Activated naive CD8-positive, alpha-beta T cell treated with anti-CD3 and anti-CD28 coated beads, Interleukin-2, amount 10 ng/mL, durations not matched to agents 7 days and 5 days (primary cell): ENCODE results near the gene CHSY3. TPM values are rescaled to one million over a fixed set of nuclear protein-coding genes. Genes with fewer than 3 reads are reported as not detected.

ENCODE experiments used
- ATAC-seq: fragments of 150-1000 bp; cut with Tn5 transposase; one replicate; pipeline ENCODE4 v1.10.0; 2021; ENCODE audit warnings: low read depth, moderate library complexity
- POLR2A ChIA-PET: fragments of 350-600 bp; sonication (Branson Sonifier 250); formaldehyde crosslinking; loops from one replicate; lab custom pipeline; 2021; ENCODE audit warnings: antibody characterized with exemption; lab: Charles Lee
- DNase-seq: peaks from one replicate; pipeline ENCODE4 v3.0.0; 2021
- H3K27ac Mint-ChIP-seq: one replicate; pipeline ENCODE4 v1.8.0; 2022; ENCODE audit warnings: mild to moderate bottlenecking, mixed read lengths
- H3K27me3 Mint-ChIP-seq: one replicate; pipeline ENCODE4 v1.8.0; 2022; ENCODE audit warnings: mild to moderate bottlenecking, moderate library complexity, mixed read lengths
- H3K36me3 Mint-ChIP-seq: one replicate; pipeline ENCODE4 v1.8.0; 2021; ENCODE audit warnings: mild to moderate bottlenecking, mixed read lengths
- H3K4me1 Mint-ChIP-seq: one replicate; pipeline ENCODE4 v1.8.0; 2021; ENCODE audit warnings: mixed read lengths
- H3K4me3 Mint-ChIP-seq: one replicate; pipeline ENCODE4 v1.8.0; 2022; ENCODE audit warnings: mild to moderate bottlenecking, moderate library complexity, mixed read lengths
- H3K9me3 Mint-ChIP-seq: one replicate; pipeline ENCODE4 v1.8.0; 2021; ENCODE audit warnings: mixed read lengths
- total RNA-seq, 2 experiments: library from RNA; stranded (reverse); gene quantifications; one replicate each; pipeline ENCODE4 v1.2.3, GENCODE V29; 2021

CHSY3 gene
- total RNA-seq, 2 experiments from 2014 or later = not detected

DNA sequence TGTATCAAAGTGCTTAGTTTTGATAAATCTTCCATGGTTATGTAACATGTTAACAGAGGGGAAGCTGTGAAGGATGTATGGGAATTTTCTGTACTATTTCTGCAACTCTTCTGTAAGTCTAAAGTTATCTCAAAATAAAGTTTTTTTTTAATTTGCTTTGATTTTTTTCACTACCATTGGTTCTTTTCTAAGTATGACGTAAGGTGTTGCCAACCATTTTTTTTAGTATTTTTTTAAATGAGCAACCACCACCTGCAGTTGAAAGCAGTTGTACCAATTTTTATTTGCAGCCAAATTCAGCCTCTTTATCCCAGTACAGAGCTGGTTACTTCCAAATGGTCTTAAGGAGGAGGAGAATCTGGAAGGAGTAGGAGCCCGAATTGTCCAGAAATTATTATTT, 192.2 kb downstream of the CHSY3 start:
- POLR2A ChIA-PET = no interaction called here
- ATAC-seq (no peak), DNase-seq (no peak)
- Mint-ChIP-seq H3K9me3 (no peaks in the 10 kb centered on the region), H3K4me1 (no peaks in the 10 kb centered on the region), H3K27me3 (peaks cover 2% of the 10 kb centered on the region), H3K36me3 (no peaks in the 10 kb centered on the region), H3K4me3 (no peak overlapping the region), H3K27ac (no peak overlapping the region)

DNA sequence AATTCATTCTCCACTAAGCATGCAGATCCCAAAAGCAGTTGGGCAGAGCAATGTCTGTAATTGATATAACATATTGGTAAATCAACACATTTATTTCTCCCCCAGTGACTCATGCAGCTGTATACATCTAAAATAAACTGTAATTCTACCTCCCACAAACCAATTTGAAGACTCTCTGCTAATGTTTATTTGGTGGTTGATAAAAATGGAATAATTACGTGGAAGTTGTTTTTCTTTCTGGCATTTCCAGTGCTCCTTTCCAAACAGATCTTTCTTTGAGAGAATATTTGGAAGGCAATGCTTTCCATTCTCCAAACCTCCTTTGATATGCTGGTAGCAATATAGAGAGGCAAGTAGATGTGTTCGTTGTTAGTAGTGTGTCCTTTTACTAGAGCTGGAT, 194.7 kb downstream of the CHSY3 start:
- Mint-ChIP-seq H3K27ac (no peak overlapping the region), H3K4me3 (no peak overlapping the region), H3K4me1 (no peaks in the 10 kb centered on the region), H3K27me3 (peaks cover 2% of the 10 kb centered on the region), H3K9me3 (no peaks in the 10 kb centered on the region), H3K36me3 (no peaks in the 10 kb centered on the region)
- POLR2A ChIA-PET = no interaction called here
- DNase-seq (no peak), ATAC-seq (no peak)

GRCh38 chr5:130102375-130102774, 198.1 kb downstream of the CHSY3 start:
- Mint-ChIP-seq H3K4me3 (no peak overlapping the region), H3K36me3 (no peaks in the 10 kb centered on the region), H3K4me1 (no peaks in the 10 kb centered on the region), H3K9me3 (no peaks in the 10 kb centered on the region), H3K27ac (no peak overlapping the region), H3K27me3 (no peaks in the 10 kb centered on the region)
- DNase-seq (no peak), ATAC-seq (no peak)
- POLR2A ChIA-PET = no interaction called here

GRCh38 chr5:130102960-130103359, 198.7 kb downstream of the CHSY3 start:
- ATAC-seq (no peak), DNase-seq (no peak)
- POLR2A ChIA-PET = no interaction called here
- no peaks in the 10 kb centered on the region for H3K9me3 Mint-ChIP-seq
- no peaks in the 10 kb centered on the region for H3K36me3 Mint-ChIP-seq
- no peak overlapping the region for H3K4me3 Mint-ChIP-seq
- no peaks in the 10 kb centered on the region for H3K4me1 Mint-ChIP-seq
- no peaks in the 10 kb centered on the region for H3K27me3 Mint-ChIP-seq
- H3K27ac Mint-ChIP-seq = no peak overlapping the region

GRCh38 chr5:130104895-130105688, 200.8 kb downstream of the CHSY3 start:
- POLR2A ChIA-PET = no interaction called here
- Mint-ChIP-seq H3K4me1 (no peaks in the 10 kb centered on the region), H3K27ac (no peak overlapping the region), H3K9me3 (no peaks in the 10 kb centered on the region), H3K4me3 (no peak overlapping the region), H3K36me3 (no peaks in the 10 kb centered on the region), H3K27me3 (peaks cover 7% of the 10 kb centered on the region)
- ATAC-seq = no peak
- DNase-seq = no peak

- no peak for DNase-seq
- ATAC-seq = no peak
- Mint-ChIP-seq H3K4me3 (no peak overlapping the region), H3K27me3 (peaks cover 9% of the 10 kb centered on the region), H3K36me3 (no peaks in the 10 kb centered on the region), H3K4me1 (no peaks in the 10 kb centered on the region), H3K27ac (no peak overlapping the region), H3K9me3 (no peaks in the 10 kb centered on the region)
- POLR2A ChIA-PET = no interaction called here
Observed at GRCh38 chr5:130106480-130106879, 202.2 kb downstream of the CHSY3 start.

DNA sequence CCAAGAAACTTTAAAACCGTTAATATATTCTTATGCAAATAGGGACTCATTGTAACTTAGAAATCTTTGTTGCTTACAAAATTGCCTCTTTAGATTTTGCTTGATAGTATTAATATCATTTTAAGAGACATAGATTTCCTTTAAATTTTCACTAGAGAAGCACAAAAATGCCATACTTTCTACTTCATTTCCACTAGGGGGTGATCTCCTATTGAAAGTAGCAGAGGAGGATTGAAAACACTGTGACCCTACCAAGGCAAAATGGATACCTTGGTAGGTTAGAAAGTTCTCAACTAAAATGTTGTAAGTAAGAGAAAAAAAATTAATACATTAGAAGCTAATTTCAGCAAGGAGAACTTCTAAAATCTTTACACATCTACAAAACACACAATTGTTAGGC, 204.9 kb downstream of the CHSY3 start:
- H3K4me3 Mint-ChIP-seq = no peak overlapping the region
- H3K4me1 Mint-ChIP-seq = no peaks in the 10 kb centered on the region
- ATAC-seq = no peak
- no peaks in the 10 kb centered on the region for H3K36me3 Mint-ChIP-seq
- H3K9me3 Mint-ChIP-seq = no peaks in the 10 kb centered on the region
- POLR2A ChIA-PET = no interaction called here
- no peak overlapping the region for H3K27ac Mint-ChIP-seq
- no peak for DNase-seq
- H3K27me3 Mint-ChIP-seq = peaks cover 9% of the 10 kb centered on the region

DNA sequence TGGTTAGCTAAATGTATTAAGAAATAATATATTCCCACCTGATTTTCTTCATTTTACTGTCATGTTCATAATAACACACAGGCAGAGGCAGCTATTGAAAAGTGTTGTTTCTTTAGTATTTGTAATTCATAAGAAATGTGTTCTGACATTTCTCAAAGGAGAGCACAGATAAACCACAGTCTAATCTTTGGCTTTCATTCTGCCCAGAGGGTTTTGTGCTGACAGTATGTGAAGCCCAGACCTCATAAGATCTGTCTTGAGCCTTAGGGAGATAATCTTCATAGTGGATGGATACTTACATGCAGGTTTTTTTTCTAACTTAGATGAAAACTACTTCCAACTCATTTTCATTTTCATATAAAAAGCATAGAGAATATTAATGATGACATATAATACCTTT, 206.1 kb downstream of the CHSY3 start:
- Mint-ChIP-seq H3K4me3 (no peak overlapping the region), H3K27me3 (peaks cover 9% of the 10 kb centered on the region), H3K27ac (no peak overlapping the region), H3K4me1 (no peaks in the 10 kb centered on the region), H3K9me3 (no peaks in the 10 kb centered on the region), H3K36me3 (no peaks in the 10 kb centered on the region)
- POLR2A ChIA-PET = no interaction called here
- ATAC-seq = no peak
- no peak for DNase-seq

DNA sequence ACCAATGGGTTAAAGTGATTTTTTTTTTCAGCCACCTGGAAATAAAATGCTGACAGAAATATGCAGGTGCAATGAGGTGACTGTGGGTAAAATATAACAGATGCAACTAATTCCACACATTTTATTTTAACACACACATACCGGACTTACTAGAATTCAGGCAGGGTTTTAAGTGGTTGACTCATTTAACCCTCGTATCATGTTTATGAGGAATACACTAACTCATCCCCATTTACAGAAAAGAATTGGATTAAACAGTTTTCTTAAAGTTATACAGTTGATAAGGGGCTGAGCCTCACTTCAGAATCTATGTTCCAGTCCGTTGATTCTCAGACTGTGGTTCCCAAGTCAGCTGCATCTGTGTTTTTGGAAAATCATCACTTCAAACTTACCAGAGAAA, 207.5 kb downstream of the CHSY3 start:
- no peak overlapping the region for H3K4me3 Mint-ChIP-seq
- H3K4me1 Mint-ChIP-seq = no peaks in the 10 kb centered on the region
- H3K9me3 Mint-ChIP-seq = no peaks in the 10 kb centered on the region
- ATAC-seq (no peak), DNase-seq (no peak)
- POLR2A ChIA-PET = no interaction called here
- no peak overlapping the region for H3K27ac Mint-ChIP-seq
- H3K27me3 Mint-ChIP-seq = peaks cover 9% of the 10 kb centered on the region
- no peaks in the 10 kb centered on the region for H3K36me3 Mint-ChIP-seq

DNA sequence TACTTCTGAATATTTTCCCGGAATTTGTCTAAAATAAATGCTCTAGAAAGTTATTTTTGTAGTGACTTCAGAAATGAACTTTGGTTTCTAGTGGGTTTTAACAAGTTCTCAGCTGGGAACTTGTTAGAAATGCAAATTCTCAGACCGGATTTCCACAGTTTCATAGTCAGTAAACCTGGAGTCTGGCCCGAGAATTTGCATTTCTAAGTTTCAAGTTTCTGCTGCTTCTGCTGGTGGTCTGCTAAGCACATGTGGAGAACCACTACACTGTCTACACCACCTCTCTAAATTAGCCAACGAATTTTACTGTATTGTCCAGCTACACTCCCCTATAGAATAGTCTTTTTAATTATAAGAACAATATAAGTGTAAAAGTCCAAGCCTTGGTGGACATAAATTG, 208.0 kb downstream of the CHSY3 start:
- Mint-ChIP-seq H3K27ac (no peak overlapping the region), H3K36me3 (no peaks in the 10 kb centered on the region), H3K27me3 (peaks cover 9% of the 10 kb centered on the region), H3K4me3 (no peak overlapping the region), H3K4me1 (no peaks in the 10 kb centered on the region), H3K9me3 (no peaks in the 10 kb centered on the region)
- DNase-seq = no peak
- ATAC-seq = no peak
- POLR2A ChIA-PET = no interaction called here

DNA sequence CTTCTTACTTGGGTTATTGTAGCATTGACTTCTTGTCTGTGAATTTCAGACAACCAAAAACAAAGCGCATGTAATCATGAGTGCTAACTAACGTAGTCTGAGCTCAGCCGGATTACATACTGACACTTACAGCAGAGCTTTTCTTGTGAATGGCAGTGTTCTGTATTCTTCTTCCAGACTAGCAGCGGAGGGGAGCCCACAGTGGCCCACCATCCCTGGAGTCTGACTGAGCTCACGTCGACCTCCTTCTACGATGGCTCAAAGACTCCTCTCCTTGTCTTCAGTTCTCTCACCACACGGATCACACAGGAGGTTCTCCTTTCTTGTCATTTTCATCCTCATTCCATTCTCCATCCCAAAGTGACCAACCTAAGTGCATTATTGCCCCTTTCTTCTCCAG, 211.4 kb downstream of the CHSY3 start:
- Mint-ChIP-seq H3K9me3 (no peaks in the 10 kb centered on the region), H3K36me3 (no peaks in the 10 kb centered on the region), H3K4me3 (no peak overlapping the region), H3K4me1 (no peaks in the 10 kb centered on the region), H3K27me3 (peaks cover 2% of the 10 kb centered on the region), H3K27ac (no peak overlapping the region)
- DNase-seq (no peak), ATAC-seq (no peak)
- POLR2A ChIA-PET = no interaction called here

GRCh38 chr5:130116462-130116861, 212.2 kb downstream of the CHSY3 start:
- POLR2A ChIA-PET = no interaction called here
- DNase-seq (no peak), ATAC-seq (no peak)
- no peak overlapping the region for H3K27ac Mint-ChIP-seq
- H3K4me3 Mint-ChIP-seq = no peak overlapping the region
- no peaks in the 10 kb centered on the region for H3K4me1 Mint-ChIP-seq
- no peaks in the 10 kb centered on the region for H3K36me3 Mint-ChIP-seq
- no peaks in the 10 kb centered on the region for H3K9me3 Mint-ChIP-seq
- peaks cover 4% of the 10 kb centered on the region for H3K27me3 Mint-ChIP-seq

DNA sequence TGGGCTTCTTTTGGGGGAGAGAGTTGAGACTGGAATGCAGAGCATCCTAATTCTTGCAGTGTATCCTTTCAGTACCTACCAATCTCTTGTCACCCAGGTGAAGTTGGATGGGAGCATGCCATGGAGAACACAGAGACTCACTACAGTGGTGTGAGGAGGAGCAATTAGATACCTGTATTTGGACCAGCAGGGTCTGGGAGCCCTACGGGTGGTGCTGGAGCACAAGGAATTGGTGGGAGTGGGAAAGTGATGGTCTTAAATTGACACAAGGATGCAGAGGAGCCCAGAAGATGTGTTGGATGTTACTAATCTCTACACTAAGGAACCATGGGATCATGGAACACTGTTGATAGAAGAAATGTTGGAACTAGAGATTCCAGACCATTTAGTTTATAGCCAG, 212.7 kb downstream of the CHSY3 start:
- Mint-ChIP-seq H3K4me3 (no peak overlapping the region), H3K27ac (no peak overlapping the region), H3K9me3 (no peaks in the 10 kb centered on the region), H3K36me3 (no peaks in the 10 kb centered on the region), H3K27me3 (peaks cover 4% of the 10 kb centered on the region), H3K4me1 (no peaks in the 10 kb centered on the region)
- DNase-seq (no peak), ATAC-seq (no peak)
- POLR2A ChIA-PET = no interaction called here

DNA sequence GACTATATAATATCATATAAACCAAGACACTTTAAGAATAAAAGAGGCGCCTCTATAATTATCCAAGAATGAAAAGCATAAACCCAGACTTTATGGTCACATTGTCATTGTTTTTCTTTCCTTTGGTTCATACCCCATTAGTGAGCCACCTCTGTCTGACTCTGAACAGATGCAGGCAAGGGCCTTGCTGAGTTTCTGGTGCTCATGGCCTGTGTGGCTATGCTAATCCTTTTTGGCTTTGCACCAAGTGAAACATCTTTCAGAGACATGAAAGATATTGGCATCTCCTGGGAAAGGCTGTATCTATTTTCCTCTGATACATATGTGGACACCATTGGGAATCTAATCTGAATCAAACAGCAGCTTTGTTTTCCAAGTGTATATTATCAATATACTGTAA, 222.5 kb downstream of the CHSY3 start:
- ATAC-seq = no peak
- no peaks in the 10 kb centered on the region for H3K4me1 Mint-ChIP-seq
- no peak for DNase-seq
- POLR2A ChIA-PET = no interaction called here
- H3K27ac Mint-ChIP-seq = no peak overlapping the region
- H3K4me3 Mint-ChIP-seq = no peak overlapping the region
- H3K27me3 Mint-ChIP-seq = peaks cover 3% of the 10 kb centered on the region
- no peaks in the 10 kb centered on the region for H3K36me3 Mint-ChIP-seq
- no peaks in the 10 kb centered on the region for H3K9me3 Mint-ChIP-seq
